HG02763 (cell line): ENCODE data around the gene AGAP5.
"Not testable (repeated sequence)": the region's sequence is repeated elsewhere in the genome, so short reads cannot be mapped to it uniquely, and the experiment has no call there.

ENCODE experiments used
- ATAC-seq: cut with Tn5 transposase; IDR thresholded peaks from one replicate; pipeline ENCODE4 v1.9.1; 2021; ENCODE audit warnings: mild to moderate bottlenecking, moderate library complexity; ENCODE audit not compliant: unreplicated experiment

Gene AGAP5

GRCh38 chr10:73715179-73716156 lies 17.6 kb upstream of the AGAP5 start:
- not testable (repeated sequence) for ATAC-seq

DNA sequence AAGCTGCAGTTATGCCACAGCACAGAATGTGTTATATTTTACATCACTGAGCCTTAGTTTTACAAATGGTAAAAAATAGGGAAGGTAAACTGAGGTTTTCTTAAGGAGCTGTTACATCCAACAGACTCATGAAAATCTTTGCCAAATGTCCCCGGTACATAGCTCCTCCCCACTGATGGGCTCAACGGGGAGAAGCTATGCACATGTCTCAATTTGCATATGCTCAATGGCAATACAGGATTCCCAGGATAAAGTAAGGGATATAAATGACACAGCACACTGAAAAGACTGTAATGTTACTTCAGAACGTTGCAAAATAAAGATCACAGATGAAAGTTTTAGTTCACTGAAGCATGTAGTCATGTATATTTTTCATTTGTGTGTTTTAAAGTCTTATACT lies 16.6 kb upstream of the AGAP5 start:
- ATAC-seq, result not testable (repeated sequence)

DNA sequence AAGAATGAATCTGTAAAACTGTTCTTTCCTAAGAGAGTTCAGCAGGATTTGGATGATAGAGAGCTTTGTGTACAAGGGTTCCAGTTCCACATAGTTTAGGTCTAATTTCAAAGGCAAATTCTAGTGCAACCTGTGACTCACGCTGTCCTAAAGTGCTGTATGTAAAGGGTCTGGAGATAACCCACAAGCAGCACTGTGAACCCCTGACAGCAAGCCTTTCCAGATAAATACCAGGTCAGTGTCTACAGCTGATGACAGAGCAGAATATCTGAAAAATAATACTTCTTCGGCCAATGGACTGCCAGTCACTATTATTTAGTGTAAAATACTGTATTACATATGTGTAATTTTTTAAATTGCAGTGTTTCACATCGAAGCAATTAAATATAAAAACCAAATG lies 16.0 kb upstream of the AGAP5 start:
- ATAC-seq, result not testable (repeated sequence)

DNA sequence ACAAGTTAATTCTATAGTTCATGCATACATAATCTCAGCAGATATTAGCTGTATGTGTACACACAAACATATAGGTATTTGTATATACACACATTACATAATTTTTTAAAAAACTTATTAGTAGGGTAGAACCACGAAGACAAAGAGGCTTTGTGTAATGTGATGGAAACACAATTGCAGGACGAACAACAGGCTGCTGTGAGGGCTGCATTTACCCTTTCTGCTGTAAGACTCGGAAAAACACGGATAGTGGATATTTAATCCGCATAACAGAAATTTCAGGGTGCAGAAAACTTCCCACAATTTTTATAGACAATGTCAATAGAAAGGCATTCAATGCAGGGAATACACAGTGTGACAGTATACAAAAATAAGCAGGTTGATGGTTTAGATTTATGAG lies 13.8 kb upstream of the AGAP5 start:
- not testable (repeated sequence) for ATAC-seq

DNA sequence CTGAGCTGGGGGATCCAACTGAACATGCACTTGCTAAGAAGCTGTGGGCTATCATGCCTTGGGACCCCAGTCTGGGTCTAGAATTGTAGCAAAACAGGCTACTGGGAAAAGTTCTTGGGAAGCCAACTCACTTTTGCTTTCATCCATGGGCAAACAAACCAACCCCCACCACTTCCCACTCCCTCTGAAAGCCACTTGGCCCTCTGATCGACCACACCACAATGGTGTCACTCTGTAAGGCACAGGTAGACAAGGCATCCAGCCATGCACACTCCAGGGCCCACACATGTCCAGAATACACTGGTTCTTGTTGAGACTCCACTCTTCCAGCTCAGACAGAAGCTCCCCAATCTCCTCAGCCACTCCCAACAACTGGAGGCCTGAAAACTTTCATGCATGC lies 10.2 kb upstream of the AGAP5 start:
- ATAC-seq, result not testable (repeated sequence)

GRCh38 chr10:73707628-73708027 lies 9.7 kb upstream of the AGAP5 start:
- ATAC-seq, result not testable (repeated sequence)

DNA sequence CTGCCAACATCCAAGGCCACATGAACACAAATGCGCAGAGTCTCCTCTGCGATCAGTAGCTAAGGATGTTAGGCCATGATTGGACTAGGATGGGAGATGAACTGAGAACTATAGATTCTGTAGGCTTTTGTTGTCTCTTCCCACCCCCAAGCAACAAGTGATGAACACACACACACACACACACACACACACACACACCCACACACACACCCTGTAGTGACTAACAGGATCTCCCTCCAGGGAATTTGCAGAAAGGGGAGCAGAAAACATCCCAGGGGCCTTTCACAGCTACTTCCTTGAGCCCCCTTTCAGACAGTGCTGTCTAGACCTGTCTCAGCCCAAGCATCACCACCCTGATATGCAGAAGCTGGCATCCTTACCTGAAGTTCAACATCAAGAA lies 8.6 kb upstream of the AGAP5 start:
- not testable (repeated sequence) for ATAC-seq

DNA sequence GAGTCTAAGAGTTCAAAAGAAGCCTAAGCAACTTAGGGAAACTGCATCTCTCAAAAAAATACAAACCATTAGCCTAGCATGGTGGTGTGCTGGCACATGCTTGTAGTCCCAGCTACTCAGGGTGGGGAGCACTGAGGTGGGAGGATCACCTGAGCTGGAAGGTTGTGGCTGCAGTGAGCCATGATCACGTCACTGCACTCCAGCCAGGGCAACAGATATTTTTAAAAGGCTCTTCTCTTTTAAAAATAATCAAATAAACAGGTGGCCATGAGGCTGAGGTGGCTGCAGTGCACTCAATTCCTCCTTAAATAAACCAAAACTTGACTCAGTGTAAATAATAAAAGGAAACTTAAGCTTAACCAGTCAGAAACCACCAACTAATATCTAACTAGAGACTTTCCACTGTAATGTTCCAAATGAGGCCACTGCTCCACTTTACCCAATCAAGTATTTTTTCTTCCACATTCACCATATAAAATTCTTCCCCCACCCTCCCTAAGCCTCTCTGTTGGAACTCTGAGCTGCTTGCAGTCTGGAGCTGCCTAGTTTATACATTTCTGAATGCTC lies 7.7 kb upstream of the AGAP5 start:
- ATAC-seq, result not testable (repeated sequence)

DNA sequence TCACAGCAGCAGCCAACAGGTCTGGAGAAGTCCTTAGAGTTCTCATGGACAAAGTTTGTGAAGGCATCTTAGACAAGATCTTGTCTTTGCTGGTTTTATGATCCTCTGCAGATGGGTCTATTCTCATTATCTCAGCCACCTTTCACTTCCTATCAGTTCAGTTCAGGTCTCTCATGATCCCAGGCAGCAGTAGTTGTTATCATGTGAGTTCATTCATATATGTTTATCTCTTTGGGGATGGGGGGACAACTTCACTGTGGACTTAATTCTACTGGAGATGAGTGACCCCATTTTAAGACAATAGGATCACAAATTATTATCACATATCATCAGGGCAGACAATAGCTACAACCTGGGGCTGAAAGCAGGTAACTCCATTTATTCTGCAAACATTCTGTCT lies 6.0 kb upstream of the AGAP5 start:
- not testable (repeated sequence) for ATAC-seq

- ATAC-seq, result not testable (repeated sequence)
Observed at GRCh38 chr10:73698819-73699218, 910 bp upstream of the AGAP5 start.

GRCh38 chr10:73695302-73695701 lies 2.6 kb downstream of the AGAP5 start:
- not testable (repeated sequence) for ATAC-seq

DNA sequence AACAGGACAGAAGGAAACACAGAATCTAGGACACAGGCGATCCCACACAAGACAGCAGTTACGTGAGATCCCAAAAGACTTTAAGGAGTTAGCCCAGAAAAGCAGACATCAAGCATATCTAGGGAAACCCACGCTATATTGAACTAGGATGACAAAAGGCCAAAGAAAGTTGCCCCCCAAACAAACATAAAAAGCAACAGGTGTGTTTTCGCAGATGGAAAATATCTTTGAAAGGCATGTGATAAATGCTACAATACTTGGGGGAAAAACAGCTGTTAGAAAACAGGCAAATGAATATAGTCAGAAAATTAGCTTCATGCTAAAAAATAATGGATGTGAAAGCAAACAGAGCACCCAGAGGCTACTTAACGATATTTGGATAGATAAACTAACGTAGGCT lies 7.2 kb downstream of the AGAP5 start:
- ATAC-seq, result not testable (repeated sequence)

GRCh38 chr10:73689596-73689995 lies 8.3 kb downstream of the AGAP5 start:
- ATAC-seq, result not testable (repeated sequence)

GRCh38 chr10:73687641-73688040 lies 10.3 kb downstream of the AGAP5 start:
- not testable (repeated sequence) for ATAC-seq

DNA sequence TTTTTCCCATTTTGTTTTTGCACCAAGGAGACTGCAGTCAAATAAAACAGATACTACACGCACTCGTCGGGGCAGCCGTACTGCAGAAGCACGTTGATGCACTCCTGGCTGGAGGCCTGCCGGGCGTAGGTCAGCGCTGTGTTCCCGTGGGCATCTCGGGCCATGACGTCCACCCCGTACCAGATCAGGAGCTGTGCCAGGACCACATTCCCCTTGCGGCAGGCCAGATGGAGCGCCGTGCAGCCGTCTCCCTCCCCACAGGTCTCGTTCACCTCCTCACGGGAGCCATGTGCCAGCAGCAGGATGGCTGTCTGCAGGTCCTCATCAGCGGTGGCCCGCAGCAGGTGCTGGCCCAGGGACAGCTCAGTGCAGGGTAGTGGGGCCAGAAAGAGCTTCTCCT lies 23.4 kb downstream of the AGAP5 start:
- not testable (repeated sequence) for ATAC-seq

DNA sequence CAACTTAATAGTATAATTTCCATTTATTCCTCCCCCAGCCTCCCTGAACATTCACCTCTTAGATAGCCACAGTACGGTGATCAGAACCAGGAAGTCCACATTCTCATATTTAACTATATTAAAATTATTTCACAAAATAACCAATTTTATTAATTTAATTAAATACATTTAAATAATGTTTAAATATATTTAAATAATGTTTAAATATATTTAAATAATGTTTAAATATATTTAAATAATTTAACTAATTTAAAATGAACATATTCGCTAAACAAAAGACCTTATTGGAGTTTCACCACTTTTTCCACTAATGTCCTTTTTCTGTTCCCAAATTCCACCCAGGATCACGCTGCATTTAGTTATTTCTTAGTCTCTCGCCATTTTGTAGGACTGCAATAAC lies 29.5 kb downstream of the AGAP5 start:
- ATAC-seq, result not testable (repeated sequence)

GRCh38 chr10:73666153-73666809 lies 31.6 kb downstream of the AGAP5 start:
- ATAC-seq, result not testable (repeated sequence)

DNA sequence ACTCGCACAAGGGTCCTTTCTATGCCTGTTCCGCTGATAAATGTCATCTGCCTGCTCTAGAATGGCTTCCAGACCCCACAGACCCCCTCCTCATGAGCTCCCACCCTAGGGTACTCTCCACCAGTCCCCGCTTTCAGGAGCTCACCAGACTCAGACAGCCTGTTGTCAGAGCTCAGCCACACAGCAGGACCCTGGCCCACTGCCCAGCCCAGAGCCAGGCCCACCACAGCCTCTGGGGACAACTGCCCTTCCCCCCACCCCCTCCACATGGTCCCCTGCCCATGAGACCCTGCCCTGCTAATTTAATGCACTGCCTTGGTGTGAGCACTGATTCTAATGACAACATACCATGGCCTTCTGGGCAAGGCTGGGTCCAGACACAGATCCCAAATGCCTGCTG lies 32.3 kb downstream of the AGAP5 start:
- not testable (repeated sequence) for ATAC-seq

DNA sequence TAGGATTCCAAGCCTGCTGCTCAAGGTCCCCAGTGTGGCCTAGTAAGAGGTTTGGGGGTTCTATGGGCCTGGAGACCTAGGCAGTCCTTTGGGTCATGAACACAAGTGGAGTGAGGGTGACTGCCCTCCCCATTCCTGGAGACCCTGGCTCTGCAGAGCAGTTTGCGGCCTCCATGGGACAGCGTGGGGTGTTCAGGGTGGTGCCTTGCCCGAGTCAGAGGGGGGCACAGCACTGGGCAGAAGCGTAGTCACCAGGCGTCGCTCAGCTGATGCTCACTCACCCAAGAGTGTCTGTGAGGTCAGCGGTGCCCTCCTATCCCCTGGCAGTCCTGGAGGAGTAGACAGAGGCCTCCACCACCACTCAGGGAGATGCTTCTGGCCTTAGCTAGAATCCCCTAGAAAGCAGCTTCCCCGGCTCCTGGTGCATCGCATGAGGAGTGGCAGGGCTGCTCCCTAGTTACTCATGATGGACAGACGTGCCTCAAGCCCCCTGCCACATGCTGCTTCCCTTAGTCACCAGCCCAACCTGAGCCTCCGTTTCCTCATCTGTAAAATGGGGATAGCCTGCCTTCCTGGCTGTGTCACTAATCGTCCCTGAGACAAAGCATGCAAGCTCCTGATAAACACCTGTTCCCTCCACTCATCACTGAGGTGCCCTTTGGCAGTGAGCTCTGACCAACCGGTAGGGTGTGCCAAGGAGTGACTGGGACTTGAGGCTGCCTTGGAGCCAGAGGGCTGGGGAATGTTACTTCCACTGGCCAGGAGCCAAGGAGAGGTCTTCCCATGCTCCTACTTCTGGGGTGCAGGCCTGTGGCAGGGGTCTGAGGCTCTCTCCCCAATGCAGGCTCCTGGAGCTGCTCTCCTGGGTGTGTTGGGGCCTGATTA lies 33.5 kb downstream of the AGAP5 start:
- ATAC-seq, result not testable (repeated sequence)

GRCh38 chr10:73663621-73664020 lies 34.3 kb downstream of the AGAP5 start:
- not testable (repeated sequence) for ATAC-seq
